Dermis blood vessel endothelial cell (primary cell): ENCODE data around the gene MDH2. TPM values are rescaled to one million over a fixed set of nuclear protein-coding genes. Genes with fewer than 3 reads are reported as not detected.
"Not testable (repeated sequence)": the region's sequence is repeated elsewhere in the genome, so short reads cannot be mapped to it uniquely, and the experiment has no call there.

Experiments
- DNase-seq: peaks from one replicate; pipeline ENCODE4 v3.0.0; 2010
- total RNA-seq: library from RNA; depleted of rRNA; stranded (reverse); fragments of >200 nt; gene quantifications from 2 replicates; pipeline ENCODE4 v1.2.3, GENCODE V29; 2014

The MDH2 gene, protein sequence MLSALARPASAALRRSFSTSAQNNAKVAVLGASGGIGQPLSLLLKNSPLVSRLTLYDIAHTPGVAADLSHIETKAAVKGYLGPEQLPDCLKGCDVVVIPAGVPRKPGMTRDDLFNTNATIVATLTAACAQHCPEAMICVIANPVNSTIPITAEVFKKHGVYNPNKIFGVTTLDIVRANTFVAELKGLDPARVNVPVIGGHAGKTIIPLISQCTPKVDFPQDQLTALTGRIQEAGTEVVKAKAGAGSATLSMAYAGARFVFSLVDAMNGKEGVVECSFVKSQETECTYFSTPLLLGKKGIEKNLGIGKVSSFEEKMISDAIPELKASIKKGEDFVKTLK
- 34.0 and 52.2 TPM in 2 replicates for total RNA-seq

DNA sequence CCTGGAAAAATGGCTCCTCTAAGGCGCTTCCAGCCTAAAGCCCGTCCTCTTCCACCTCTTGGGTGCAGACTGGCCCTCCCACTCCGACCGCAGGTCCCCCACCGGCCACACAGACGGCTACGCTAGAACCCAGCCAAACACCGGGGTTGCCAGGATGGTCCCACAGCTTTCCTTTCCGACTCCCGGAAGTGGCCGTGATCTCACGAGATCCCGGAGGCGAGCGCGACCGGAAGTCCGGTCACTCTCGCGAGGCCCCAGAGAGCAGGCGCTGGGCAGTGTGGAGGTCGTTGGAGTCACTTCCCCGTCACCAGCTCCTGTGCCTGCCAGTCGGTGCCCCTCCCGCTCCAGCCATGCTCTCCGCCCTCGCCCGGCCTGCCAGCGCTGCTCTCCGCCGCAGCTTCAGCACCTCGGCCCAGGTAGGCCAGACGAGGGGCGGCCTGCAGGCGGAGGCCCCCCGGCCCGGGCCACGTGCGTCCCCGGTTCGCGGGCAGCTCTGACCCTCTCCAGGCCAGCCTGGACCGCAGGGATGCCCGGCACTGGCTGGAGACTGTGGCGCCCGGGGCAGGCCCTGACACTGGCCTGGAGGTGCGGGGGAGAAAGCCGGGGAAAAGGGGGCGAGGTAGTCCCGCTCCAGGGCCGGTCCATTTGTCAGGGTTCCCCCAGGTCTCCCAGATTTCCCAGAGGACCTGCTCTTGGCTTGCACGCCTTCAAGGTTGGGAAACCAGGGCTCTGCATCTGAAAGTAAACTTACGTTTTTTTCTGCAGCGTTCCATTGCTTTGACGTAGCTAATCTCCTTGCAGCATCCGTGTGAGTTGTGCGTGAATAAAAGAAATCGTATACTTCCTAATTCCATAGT, at the start of gene MDH2, which contains the start of gene STYXL1:
Gene MDH2 (plus strand): TSS at position 296 of the 857 bp plus-strand sequence. CDS start 55 bp downstream, at position 351.
Gene STYXL1 (minus strand): TSS at position 190 of the 857 bp plus-strand sequence. CDS start 17,477 bp downstream, outside the sequence.
- peak; percentile 98 for DNase-seq

DNA sequence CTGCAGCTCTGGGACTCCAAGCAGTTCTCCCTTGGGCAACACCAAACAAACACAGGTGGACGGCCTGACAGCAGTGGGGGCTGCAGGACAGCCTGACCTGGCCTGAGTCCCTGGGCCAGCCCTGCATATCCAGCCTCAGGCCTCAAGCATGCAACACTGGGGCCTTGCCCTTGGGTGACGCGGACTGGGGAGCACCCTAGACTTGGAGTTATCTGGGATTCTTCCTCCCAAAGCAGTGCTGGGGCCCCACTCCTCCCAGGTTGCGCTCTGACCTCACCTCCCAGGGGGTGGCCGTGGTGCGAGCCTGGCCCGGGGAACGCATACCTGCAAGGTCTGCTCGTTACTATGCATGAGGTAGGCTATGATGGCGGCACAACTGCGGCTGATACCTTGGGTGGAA, 47.3 kb upstream of the MDH2 start:
- no peak for DNase-seq

DNA sequence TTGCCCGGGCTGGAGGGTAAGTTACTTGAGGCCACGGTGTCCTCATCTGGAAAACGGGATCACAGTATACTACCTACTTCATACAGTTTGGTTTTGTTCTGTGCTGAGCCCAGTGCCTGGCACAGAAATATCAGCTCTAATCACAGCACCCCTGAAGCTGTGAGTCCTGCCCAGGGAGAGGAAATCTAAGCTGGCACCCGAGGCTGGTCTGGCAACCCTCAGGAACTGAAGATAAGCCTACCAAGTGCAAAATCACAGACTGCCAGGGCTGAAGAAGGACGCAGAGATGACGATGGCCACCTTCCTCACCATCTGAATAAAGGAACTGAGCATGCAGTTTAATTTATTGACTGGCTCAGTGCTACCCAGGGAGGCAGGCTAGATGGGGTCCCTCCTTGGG, 45.8 kb upstream of the MDH2 start:
- DNase-seq, result no peak

DNA sequence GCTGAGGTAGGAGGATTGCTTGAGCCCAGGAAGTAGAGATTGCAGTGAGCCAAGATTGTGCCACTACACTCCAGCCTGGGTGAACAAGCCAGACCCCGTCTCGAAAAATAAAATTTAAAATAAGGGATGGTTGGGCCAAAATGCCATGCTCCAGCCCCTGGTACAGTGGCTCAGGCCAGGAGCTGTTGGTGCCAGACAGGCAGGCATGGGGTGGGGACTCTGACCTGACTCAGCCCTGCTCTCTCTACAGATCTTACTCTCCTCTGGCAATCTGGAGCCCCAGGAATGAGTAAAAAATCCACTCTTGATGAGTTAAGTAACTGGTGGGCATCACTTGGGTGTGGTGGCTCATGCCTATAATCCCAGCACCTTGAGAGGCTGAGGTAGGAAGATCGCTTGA, 45.1 kb upstream of the MDH2 start:
- DNase-seq, result no peak

DNA sequence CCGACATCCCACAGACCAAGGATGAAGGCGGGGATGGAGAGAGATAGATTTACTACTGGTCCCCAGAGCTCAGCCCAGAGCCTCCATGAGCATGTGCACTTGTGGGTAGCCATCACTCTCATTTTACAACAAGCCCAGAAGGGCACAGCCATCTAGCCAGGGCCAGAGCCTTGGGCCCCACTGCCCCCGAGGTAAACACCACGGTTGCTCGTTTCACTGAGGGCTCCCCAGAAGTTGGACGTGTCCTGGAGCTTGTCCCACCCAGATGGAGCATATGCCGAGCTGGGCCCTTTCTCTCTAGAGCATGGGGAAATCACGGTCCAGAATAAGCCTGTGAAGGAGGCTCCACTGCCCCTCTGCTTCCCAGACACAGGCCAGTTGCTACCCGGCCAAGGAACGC, 44.6 kb upstream of the MDH2 start:
- DNase-seq, result no peak

DNA sequence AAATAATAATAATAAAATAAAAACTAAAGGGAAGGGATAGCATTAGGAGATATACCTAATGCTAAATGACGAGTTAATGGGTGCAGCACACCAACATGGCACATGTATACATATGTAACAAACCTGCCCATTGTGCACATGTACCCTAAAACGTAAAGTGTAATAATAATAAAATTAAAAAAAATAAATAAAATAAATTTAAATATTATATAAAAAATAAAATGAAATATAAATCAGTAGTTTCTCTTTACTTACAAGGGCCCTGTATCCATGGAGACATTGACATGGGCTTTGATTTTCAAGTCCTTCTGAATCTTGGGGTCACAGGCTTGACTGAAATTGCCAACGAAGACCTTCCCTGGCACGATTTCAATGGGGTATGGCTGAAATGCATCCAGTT, 42.9 kb upstream of the MDH2 start:
- DNase-seq, result not testable (repeated sequence)

DNA sequence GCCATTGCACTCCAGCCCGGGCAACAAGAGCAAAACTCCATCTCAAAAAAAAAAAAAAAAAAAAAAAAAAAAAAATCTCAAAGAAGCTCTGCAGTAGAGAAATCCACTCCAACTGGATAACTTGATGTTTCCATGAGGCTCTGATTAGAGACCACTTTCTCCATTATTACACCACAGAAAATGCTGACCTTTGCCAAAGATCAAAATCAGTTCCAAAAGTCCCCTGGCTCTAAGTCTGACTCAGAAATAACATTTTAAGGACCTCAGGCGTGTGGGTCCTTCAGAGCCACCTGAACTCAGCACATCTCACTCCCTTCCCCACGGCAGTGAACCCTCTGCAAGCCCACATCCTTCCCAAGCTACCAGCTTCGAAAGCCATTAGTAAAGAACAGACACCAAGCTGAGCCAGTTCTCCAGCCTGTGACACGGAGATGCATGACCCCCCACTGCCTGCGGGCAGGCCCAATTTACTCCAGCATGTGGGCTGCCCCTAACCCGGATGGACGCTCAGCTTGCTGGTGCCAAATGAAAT, 39.7 kb upstream of the MDH2 start:
- no peak for DNase-seq

DNA sequence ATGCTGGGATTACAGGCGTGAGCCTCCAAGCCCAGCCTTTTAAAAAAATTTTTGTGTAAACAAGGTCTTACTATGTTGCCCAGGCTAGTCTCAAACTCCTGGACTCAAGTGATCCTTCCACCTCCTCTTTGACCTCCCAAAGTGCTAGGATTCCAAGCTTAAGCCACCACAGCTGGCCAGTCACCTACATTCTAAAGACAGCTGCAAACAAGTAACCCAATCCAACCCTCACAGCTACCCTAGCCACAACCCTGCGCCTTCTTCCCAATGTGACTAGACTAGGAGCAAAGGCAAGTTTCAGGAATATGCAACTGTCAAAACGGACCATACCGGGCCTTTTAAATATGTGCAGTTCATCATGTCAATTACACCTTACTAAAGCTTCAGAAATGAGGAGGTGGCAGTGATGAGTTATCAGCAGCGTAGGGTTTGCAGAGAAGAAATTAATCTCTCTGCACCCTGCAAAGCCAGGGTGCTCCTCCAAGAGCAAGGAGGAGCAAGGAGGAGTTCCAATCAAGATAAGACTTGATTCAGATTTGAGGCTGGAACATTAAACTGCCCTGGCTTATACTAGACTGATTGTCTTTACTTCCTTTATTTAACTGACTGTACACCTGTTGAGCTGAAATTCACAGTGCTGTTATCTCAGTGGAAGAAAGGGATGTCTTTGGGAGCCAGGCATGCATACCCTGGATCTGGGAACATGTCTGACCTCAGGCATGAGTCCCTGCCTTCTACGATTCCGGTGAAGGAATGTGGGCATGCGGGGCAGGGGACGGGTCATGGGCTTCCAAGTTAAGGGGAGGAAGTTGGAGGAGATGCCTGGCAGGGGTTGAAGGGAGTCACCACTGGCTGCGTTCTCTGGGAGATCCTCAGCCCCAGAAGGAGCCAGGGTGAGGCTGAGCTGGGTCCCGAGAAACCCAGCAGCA, 38.0 kb upstream of the MDH2 start:
- DNase-seq, result no peak

DNA sequence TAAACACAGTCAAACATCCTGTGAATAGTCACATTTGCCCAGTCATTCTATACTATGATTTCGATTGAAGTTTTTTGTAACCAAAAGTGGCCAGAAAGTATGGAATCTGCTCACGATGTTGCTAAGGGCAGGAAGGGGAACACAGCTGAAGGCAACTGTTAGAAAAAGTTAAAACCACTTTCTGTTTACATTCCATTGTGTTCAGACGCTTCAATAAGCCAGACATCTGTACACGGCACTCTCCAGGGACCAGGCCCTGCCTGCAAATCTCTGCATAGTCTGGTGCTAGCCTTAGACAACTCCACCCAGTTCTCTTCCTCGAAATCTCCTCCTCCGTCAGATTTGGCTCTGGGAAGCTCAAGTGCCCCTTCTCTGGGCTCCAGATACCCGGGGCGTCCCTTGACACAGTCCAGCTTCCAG, 36.5 kb upstream of the MDH2 start:
- peak; percentile 83 for DNase-seq

DNA sequence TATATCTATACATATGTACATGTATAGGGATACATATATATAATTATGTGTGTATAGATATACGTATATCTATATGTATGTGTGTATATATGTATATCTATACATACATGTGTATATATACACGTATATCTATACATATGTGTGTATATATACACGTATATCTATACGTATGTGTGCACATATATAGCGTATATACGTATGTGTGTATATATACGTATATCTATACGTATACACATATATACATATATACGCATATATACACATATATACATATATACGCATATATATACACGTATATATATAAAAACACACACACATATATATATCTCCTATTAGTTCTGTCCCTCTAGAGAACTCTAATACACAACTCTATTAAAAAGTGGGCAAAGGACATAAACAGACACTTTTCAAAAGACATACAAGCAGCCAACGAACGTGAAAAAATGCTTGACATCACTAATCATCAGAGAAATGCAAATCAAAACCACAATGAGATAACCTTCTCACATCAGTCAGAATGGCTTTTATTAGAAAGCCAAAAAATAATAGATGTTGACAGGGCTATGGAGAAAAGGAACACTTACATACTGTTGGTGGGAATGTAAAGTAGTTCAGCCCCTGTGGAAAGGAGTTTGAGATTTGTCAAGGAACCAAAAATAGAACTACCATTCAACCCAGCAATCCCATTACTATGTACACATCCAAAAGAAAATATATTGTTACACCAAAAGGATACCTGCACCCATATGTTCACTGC, 31.5 kb upstream of the MDH2 start:
- no peak for DNase-seq

DNA sequence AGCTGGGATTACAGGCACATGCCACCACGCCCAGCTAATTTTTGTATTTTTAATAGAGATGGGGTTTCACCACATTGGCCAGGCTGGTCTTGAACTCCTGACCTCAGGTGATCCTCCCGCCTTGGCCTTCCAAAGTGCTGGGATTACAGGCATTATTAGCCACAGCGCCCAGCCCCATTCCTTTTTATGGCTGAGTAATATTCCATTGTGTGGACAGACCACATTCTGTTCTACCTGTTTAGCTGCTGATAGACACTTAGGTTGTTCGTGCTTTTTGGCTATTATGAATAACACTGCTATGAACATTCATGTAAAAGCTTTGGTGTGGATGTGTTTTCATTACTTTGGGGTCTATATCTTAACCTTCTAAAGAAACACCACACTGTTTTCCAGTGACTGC, 29.4 kb upstream of the MDH2 start:
- DNase-seq, result not testable (repeated sequence)

DNA sequence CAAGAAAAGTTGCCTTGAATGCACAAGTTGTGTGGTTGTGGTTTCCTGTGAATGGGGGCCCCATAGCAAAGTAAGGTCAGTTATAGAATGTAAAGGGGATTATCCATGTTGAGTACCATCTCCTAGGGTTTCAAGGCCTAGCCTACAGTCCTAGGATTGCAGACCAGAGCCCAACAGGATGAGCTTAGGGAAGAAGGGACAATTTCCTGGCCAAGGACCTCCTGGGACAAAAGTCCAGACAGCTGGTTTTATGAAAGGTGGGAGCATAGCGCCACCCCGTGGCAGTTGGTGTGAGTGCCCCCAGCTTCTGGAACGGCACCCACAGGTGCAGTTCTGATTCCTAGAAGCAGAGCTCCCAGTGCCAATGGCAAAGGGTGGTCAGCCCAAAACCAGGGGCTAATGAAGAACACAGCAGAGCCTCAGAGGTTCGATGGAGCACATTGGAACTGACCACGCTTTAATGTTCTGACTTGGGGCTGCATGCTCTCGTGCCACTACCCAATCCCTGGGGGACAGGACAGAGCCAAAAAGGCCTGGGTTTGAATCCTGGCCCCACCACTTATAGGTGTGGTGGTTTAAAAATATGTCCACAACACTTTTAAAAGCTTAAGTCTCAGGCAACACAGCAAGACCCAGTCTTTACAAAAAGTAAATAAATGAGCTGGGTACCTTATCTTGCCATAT, 27.7 kb upstream of the MDH2 start:
- peak; percentile 85 for DNase-seq

DNA sequence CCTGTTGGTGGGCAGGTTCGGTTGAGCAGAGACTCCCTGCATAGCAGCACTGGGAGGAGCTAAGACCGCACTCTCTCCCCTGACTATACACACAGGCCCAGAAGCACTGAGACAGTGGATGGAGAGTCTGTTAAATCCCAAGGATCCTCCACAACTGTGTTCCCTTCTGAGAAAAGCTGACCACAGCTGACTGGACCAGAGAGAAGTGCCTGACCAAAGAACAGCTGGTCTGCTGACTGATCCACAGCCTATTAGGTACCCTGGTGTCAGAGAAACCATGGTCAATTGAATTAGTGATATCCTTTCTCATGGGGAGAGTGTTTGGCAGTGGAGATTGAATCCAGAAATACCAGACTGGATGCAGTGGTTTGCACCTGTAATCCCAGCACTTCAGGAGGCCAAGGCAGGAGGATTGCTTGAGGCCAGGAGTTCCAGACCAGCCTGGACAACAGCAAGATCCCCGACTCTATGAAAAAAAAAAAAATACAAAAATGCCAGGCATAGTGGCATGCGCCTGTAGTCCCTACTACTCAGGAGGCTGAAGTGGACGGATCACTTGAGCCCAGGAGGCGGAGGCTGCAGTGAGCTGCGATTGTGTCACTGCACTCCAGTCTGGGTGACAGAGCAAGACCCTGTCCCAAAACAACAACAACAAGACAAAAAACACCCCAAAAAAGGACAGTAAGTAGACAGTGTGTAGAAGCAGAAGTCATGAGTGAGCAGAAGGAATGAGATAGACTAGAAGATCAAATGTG, 25.7 kb upstream of the MDH2 start:
- no peak for DNase-seq

DNA sequence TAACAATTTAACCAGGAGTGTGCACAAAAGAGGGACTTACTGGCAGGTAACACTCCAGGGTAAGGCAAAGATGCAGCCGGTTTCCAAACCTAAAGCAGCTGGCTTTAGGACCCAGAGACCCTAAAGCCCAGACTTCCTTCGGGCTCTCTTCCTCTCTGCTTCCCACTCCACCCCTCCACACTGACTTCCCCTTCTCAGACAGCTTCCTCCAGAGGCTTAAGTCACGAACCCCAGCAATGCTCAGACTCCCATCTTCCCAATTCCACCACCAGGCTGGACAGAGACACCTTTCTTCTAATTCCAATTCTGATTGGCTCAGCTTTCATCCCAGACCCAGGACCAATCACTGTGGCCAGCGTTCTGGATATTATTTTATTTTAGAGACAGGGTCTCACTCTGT, 24.9 kb upstream of the MDH2 start:
- peak; percentile 19 for DNase-seq

DNA sequence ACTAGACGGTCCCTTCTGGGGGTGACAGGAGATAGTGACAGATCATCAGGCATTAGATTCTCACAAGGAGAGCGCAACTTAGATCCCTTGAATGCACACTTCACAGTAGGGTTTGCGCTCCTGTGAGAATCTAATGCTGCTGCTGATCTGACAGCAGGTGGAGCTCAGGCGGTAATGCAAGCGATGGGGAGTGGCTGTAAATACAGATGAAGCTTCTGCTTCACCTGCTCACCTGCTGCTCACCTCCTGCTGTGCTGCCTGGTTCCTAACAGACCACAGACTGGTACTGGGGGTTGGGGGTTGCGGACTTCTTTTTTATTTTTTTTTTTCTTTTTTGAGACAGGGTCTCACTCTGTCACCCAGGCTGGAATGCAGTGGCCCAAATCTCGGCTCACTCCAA, 18.2 kb upstream of the MDH2 start:
- DNase-seq, result not testable (repeated sequence)

DNA sequence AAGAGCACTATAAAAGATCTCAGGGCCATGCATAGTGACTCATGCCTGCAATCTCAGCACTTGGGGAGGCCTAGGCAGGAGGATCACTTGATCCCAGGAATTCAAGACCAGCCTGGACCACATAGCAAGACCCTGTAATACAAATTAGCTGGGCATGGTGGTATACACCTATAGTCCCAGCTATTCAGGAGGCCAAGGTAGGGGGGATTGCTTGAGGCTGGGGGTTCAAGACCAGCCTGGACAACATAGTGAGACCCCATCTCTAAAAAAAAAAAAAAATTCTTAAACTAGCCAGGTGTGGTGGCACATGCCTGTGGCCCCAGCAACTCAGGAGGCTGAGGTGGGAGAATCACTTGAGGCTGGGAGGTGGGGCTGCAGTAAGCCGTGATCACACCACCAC, 15.9 kb upstream of the MDH2 start:
- DNase-seq, result no peak

DNA sequence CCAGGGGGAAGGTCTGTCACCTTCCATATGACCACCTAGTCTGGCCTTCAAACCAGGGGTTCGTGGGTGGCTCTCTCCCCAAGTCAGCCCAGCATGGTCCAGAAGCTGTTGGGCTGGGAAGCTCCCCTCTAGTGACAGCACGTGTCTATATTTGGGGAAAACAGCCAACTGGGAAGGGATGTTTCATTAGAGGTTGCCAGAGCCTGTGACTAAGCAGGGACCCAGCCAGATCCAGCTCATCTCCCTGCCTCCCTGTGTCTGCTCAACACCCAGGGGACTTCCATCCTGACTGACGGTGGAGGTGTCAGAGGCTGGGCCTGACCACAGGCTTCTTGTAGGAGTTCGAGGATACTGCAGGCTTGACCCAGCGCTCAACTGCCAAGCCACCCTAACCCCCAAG, 10.6 kb upstream of the MDH2 start:
- no peak for DNase-seq

DNA sequence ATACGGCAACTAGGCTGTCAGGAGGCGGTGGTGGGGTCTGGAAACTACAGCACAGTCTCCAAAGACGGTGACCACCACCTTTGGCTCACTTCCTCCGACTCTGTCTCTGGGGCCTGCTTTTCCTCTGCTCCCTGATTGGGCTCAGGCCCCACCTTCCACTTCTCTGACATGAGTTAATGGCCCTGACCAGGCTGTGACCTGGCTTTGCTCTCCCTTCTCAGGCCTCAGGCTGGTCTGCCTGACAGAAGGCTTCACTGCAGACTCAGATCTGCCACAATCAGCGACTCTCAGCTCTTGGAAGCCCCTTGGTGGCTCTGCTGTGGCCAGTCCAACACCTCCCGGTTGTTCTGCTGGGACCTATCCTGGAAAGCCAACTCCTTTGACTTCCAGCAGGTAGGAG, 7.8 kb upstream of the MDH2 start:
- DNase-seq, result no peak

DNA sequence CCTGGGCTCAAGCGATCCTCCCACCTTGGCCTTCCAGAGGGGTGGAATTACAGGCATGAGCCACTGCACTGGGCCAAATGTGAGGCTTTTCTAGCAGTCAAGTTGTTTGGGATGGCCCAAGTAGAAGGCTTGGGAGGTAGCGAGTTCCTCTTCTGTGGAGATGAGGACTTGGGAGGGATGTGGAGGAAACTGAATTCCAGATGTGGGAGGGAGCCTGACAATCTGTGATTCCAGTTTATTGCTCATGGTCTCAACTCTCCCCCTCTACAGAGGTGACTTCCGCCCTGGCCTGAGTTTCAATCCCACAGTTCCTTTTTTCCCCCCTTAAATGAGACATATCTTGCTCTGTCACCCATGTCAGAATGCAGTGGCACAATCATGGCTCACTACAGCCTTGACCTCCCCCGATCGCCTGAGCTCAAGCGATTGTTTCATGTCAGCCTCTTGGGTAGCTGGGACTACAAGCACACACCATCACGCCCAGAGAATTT, 3.5 kb upstream of the MDH2 start:
- DNase-seq, result no peak

DNA sequence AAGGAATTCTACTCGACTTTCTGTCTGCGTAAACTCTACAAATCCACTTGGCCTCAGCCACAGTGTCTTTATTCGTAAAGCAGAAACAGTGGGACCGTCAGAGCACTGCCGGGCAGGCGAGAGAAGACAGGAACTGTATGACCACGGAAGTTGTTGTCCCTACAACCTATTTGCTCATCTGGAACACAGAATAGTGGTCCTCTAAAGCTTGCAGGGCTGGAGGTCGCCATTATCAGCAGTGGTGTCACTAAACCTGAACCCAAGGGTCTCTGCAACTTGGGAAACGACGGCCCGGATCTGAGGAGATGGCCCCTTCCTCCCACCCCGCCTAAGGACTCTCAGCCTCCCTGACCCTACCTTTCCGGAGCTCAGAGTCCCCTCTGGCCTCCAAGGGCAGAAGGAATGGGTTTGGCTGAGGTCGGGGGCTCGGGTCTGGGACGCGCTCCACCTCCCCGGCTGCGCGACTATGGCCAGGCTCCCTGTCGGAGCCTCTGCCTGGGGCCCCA, 548 bp upstream of the MDH2 start:
- DNase-seq, result peak; percentile 38
